Smooth muscle cell of the brain vasculature (primary cell): Measurements from ENCODE around the gene SULT2A1.
"Not testable (repeated sequence)": the region's sequence is repeated elsewhere in the genome, so short reads cannot be mapped to it uniquely, and the experiment has no call there.

Source experiments
- DNase-seq: peaks from one replicate; pipeline ENCODE4 v3.0.0-alpha.2; 2012; ENCODE audit warnings: low read depth, low spot score

Gene SULT2A1

GRCh38 chr19:47886010-47886559 is at the start of gene SULT2A1:
SULT2A1 (minus strand) TSS chr19:47886315; CDS start chr19:47886257, 58 bp downstream.
- DNase-seq = no peak

GRCh38 chr19:47928581-47928980 is 42.5 kb upstream of the SULT2A1 start:
- DNase-seq = not testable (repeated sequence)

DNA sequence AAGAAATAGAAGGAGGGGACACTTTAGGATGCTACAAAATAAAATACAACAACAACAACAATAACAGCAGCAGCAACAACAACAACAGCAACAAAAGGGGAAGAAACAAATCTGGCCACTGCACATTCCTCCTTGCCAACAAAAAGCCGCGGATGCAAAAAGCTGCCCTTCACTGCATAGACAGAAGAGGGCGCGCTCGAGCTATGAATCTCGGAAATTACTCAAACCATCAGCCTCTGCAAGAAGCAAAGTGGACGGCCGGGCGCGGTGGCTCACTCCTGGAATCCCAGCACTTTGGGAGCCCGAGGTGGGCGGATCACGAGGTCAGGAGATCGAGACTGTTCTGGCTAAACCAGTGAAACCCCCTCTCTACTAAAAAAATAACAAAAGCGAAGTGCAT is 34.0 kb upstream of the SULT2A1 start:
- DNase-seq = not testable (repeated sequence)

GRCh38 chr19:47910191-47910590 is 24.1 kb upstream of the SULT2A1 start:
- DNase-seq = not testable (repeated sequence)

DNA sequence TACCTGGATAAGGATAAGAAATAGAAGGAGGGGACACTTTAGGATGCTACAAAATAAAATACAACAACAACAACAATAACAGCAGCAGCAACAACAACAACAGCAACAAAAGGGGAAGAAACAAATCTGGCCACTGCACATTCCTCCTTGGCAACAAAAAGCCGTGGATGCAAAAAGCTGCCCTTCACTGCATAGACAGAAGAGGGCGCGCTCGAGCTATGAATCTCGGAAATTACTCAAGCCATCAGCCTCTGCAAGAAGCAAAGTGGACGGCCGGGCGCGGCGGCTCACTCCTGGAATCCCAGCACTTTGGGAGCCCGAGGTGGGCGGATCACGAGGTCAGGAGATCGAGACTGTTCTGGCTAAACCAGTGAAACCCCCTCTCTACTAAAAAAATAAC is 23.2 kb upstream of the SULT2A1 start:
- DNase-seq = not testable (repeated sequence)

DNA sequence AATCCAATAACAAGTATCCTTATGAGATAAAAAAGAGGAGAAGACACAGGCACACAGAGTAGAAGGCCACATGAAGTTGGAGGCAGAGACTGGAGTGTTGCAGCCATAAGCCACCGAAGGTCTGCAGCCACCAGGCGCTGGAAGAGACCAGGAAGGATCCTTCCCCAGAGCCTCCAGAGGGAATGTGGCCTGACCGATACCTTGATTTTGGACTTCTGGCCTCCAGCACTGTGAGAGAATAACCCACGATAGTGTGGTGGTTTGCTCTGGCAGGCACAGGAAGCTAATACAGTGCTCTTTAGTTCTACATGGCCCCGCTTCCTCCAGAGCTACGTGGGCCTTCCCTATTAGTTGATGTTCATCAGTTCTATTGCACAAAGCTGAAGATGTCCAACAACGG is 15.3 kb upstream of the SULT2A1 start:
- no peak for DNase-seq

DNA sequence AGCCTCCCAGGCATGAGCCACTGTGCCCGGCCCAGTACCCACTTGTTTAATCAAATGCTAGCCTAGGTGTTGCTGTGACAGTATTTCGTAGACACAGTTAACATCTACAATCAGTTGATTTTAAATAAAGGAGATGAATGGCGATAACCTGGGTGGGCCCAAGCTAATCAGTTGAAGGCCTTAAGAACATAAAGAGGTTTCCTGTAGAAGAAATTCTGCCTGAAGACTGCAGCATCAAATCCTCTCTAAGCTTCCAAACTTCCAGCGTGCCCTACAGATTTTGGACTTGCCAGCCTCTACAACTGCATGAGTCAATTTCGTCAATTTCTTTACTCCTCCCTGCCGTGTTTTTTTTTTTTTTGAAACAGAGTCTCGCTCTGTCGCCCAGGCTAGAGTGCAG is 13.2 kb upstream of the SULT2A1 start:
- no peak for DNase-seq

GRCh38 chr19:47897861-47898260 is 11.7 kb upstream of the SULT2A1 start:
- DNase-seq = no peak

GRCh38 chr19:47896773-47897172 is 10.7 kb upstream of the SULT2A1 start:
- no peak for DNase-seq

DNA sequence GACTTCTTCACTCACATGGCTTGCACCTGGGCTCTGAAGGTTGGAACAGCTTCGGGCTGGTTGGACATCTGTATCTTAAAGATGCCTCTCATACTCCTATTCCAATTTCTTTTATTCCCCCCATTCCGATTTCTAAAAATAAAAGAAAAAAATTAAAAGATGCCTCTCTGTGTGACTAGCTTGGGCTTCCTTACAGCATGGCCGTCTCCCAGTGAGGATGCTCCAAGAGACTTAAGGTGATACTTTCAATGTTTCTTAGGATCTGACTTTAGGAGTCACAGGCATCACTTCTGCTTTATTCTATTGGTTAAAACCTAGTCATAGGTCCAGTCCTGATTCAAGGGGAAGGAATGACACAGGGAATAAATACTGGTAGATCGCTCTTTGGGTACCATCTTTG is 9.9 kb upstream of the SULT2A1 start:
- DNase-seq = no peak

GRCh38 chr19:47895165-47895782 is 9.2 kb upstream of the SULT2A1 start:
- no peak for DNase-seq

- DNase-seq = no peak
Measured at GRCh38 chr19:47891923-47892666, 6.0 kb upstream of the SULT2A1 start.

GRCh38 chr19:47891622-47891922 is 5.5 kb upstream of the SULT2A1 start:
- no peak for DNase-seq

GRCh38 chr19:47890865-47891621 is 4.9 kb upstream of the SULT2A1 start:
- DNase-seq = no peak

DNA sequence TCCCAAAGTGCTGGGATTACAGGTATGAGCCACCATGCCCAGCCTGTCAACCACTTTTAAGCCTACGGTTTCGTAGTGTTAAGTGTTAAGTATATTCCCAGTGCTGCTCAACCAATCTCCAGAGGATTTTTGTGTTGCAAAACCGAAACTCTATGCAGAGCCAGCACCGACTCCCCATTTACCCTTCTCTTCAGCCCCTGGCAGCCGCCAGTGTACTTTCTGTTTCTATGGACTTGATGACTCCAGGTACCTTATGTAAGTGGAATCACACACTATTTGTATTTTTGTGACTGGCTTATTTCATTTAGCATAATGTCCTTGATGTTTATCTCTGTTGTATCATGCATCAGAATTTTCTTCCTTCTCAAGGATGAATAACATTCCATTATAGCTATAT is 1.1 kb downstream of the SULT2A1 start:
- DNase-seq = no peak

DNA sequence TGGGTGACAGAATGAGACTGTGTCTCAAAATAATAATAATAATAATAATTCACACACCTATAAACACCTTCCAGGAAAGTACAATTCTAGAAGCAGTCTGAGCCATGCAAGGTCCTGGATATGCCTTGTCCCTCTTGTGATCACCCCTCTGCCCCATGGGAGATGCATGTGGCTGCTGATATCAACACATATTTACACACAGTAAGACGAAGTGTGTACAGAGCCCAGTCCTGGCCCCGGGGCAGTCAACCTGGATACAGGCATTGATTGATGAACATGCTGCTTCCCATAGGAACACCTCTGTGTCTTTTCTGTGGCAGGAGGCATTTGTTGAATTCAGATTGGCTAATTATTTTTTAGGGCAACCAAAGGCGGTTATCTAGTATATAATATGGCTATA is 3.2 kb downstream of the SULT2A1 start:
- DNase-seq = no peak

- no peak for DNase-seq
Measured at GRCh38 chr19:47881757-47882156, 4.4 kb downstream of the SULT2A1 start.

GRCh38 chr19:47879385-47879784 is 6.7 kb downstream of the SULT2A1 start:
- not testable (repeated sequence) for DNase-seq

DNA sequence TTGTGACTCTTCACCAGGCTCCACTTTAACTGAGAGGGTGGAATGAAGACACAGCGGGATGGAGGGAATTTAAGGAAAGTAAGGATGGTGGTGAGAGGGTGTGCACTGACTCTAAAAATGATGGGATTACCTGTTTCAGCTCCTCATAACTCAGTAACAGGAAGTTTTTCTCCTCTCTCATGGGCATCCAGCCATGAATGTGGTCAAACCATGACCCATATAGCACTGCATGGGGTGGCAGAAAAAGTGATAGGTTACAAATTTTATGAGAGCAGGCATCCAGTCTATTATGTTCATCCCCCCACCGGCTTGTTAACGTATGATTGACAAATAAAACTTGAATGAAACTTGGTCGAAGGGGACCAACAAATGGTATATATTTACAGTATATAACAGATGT is 7.2 kb downstream of the SULT2A1 start:
- DNase-seq = no peak

DNA sequence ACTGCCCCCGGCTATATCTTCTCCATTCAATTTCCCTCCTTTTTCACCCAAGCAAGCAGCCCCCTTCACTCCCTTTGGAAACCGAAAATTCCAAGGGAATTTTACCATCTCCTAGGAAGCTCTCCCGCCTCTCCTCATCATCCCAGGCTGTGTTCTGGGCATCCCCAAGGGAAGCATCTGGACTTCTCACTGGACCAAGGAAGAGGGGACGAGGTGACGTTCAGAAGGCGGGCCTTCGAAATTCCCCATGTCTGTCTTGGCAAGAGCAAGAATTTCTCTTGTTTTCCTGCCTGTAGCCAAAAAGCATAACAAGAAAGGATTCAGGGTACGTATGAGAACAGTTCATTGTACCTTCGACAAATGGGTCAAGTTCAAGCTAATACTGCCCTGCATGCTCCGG is 20.9 kb downstream of the SULT2A1 start:
- no peak for DNase-seq

GRCh38 chr19:47863514-47863936 is 22.6 kb downstream of the SULT2A1 start:
- peak; percentile 23 for DNase-seq

DNA sequence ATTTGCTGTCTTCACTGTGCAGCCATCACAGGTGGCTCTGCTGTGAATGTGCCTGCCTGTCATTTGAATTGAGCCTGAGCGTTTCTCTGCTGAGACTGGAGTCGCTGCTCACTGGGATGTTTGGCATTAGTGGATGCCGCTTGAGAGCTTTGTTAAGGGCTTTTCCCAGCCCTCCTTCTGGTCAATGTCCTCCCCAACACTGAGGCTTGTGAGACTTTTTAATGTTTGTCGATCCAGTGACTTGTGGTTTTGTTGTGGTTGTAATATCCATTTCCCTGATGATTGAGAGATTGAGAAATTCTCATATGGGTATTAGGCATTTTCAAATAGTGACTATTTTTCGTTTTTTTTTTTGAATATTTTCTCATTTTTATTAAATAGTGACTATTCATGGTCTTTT is 24.5 kb downstream of the SULT2A1 start:
- no peak for DNase-seq
